ENCODE results near the gene SEC24B.
A peak's percentile ranks its signal among the peaks of the same experiment; 100 is the strongest.

Gene SEC24B

DNA sequence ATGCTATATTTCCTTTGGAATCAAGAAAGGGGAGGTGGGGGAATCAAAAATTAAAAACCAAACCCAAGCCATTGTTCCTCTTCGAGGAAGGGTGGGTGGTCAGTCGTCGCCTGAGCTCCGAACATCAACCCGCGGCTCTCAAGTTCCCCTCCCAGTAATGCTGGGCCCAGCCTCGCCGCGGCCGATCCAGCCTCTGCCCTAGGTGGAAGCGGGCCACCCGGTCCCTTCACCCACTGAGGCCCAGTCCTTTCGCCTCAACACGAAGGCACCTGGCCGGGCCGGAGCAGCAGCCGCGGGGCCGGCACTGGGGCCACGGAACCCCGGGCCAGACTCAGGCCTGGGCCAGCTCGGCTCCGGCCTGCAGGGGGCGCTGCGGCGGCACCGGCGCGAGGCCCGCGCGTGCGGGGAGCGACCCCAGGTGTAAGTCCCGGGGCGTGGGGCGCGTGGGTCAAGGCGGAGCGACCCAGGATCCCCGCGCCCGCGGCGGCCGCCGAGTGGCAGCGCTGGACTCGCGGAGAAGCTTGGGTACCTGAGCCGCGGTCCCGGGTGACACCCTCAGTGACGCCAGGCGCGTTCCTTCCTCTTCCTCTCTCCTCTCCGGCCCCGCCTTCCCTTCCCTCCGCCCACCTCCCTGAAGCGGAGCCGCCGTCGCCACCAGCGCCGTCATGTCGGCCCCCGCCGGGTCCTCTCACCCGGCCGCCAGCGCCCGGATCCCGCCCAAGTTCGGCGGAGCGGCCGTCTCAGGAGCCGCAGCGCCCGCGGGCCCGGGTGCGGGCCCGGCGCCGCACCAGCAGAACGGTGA lies at the start of gene SEC24B:
SEC24B (plus strand) TSS at position 611 of the 802 bp plus-strand sequence; CDS start at position 666, 55 bp downstream.
- peak; percentile 46 for DNase-seq

DNA sequence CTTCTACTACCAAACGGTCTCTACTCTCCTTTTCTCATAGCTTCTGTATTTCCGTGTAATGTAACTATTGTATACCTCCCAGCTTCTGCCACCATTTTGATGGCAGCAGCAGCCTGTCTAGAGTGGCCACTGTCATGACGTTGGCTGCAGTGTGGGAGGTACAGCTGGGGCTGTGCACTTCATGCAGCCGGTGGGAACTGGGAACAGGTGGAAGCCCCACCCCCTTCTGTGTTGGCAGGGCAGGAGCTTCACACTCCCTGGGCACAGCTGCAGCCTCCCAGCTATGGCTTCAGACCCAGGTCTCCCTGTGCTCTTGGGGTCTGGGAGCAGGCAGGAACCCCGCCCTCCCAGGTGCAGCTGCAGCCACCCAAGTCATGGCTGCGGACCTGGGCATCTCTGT lies 49.8 kb upstream of the SEC24B start:
- no peak for DNase-seq

DNA sequence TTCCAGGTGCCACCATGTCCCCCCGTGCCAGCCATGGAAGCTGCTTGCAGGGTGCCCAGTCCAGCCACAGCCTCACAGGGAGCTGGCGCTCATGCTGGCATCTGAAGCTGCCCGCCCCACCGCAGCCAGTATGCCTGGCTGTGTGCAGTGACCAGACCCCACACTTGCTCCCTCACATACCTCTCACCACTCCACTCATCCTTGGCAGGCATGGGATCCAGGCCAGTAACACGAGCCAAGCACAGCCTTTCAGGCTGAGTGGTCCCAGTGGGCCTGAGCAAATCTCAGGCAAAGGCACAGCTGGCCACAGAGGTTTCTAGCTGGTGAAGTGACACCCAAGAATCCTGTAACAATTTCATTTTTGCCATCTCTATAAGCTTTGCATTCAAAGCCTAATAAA lies 48.4 kb upstream of the SEC24B start:
- DNase-seq: no peak

DNA sequence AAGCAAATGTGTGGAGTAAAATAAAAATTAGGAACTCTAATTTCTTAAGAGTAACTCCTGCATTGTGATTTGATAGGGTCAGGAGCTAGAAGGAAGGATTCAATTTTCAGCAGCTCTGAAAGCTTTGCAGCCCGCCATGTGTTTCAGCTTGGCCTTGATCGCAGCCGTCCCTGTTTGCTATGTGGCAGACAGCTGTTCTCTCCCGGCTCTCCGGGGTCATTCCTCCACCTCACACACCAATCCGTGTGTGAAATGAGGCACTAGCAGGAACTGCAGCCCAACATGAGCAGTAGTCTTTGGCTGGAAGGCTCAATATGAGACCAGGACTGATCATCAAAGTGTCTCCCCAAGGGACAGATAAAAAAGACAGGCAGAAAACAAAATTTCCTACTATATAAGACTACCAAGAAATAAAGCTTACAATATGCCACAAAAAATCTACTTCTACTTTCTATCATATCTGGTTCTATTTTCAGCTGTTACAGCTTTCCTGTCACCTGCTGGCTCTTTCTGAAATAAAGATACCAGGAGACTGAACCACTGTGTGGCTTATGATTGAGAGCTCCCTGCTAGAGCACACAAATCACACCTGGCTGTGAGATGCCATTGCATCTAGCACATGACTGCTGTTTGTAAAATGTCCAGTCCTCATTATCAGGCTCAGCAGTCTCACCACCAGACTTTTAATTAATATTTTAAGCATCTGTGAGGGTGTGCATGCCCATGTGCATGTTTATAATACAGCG lies 44.1 kb upstream of the SEC24B start:
- DNase-seq: no peak

DNA sequence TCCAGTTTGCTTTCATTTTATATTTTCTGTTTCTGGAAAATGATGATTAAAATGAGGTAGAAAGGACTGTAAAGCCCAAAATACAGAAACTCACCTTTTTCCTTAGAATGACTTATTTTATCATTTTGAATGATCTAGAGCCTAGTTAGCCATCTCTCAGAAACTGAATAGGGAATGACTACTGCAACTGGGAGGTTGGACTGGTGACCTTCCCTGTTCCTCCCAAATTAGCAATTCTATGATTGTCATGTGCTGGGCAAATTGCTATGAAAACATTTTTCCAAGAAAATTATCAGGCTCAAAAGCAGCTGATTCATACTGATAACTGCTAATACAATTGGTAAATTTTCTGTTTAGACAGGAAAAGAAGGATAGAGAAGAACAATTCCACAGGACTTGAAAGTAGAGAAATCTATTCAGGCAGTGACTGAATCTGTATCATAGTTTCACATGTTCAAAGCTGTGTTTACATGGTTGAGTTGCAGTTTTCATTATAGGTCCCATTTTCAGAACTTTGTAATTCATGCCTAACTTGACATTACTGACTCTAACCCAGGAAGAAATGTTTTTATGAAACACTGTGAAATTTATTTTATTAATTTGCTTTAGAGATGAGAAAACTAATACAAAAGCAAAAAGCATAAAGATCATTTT lies 43.4 kb upstream of the SEC24B start:
- no peak for DNase-seq

DNA sequence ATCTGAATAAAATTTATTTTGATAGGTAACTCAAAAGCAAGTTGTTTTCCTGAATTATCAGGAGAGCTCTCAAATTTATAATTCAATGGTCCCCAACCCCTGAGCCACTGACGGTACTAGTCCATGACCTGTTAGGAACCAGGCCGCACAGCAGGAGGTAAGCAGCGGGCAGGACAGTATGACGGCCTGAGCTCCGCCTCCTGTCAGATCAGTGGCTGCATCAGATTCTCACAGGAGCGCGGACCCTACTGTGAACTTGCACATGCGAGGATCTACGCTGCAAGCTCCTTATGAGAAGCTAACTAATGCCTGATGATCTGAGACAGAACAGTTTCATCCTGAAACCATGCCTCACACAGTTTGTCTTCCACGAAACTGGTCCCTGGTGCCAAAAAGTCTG lies 37.9 kb upstream of the SEC24B start:
- DNase-seq: no peak

DNA sequence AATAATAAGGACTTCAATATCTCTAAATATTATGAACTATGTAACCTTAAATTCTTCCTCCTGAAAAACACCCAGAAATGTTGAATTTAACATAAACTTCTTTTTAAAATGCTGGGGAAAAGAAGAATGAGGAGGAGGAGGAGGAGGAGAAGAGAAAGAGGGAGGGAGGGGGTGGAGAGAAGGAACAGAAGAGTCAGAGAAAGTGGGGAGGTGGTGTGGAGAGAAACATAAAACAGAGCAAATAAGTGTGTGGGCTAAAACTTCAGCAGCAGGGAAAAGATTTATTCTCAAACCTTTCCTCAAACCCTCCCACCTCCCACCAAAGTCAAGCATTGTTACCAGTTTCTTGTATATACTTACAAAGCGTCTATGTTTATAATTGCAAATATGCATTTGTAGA lies 34.7 kb upstream of the SEC24B start:
- DNase-seq: no peak

DNA sequence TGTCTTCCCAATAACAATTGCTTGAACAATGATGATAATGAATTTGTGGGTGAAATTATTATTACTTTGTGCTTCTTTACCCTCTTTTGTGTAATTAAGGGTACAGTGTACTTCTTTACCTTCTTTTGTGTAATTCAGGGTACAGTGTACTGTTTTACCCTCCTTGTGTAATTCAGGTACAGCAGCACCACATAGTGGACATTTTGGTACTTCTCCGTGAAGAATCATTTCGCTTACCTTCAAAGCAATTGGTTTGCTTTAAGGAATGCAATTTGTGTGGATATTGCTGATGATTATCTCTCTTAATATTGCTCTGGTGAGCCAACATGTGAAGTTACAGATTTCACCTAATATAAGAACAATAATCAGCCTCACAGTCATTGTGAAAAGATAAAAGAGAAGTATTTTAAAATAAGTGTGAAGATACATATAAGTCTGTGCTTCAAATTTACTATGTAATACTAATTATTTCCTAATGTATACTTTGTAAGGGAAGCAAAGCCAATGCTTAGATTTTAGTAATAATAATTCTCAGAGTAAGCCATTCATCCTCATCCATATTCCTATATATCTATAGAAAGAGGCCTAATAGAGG lies 27.2 kb upstream of the SEC24B start:
- peak; percentile 15 for DNase-seq

DNA sequence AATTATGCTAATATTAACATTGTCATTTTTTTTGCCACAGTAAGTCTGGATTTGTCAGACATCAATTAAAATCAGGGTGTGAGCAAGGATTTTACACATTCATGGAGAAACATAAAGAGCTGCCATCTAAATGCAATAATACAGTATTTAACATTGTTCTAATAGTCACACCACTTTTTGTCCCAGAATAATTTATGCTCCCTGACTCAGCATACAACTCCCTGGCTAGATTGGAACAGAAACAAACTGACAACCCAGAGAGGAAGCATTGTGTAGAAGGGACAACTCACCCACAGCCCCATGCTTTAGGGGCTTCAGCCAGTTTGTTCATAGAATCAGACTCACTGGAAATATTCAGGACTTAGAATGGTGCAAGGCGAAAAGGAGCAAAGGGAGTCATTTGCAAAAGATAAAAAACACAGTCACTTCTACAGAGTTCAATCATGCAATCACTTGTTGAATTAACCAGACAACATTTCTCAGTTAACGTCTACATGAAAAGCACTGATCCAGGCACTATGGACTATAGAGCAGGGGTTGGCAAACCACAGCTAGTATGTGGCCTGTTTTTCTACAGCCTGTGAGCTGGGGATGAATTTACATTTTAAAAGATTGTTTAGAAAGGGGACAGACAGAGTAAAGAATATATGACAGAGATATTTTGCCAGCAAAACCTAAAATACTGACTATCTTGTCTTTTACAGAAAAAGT lies 26.4 kb upstream of the SEC24B start:
- no peak for DNase-seq

DNA sequence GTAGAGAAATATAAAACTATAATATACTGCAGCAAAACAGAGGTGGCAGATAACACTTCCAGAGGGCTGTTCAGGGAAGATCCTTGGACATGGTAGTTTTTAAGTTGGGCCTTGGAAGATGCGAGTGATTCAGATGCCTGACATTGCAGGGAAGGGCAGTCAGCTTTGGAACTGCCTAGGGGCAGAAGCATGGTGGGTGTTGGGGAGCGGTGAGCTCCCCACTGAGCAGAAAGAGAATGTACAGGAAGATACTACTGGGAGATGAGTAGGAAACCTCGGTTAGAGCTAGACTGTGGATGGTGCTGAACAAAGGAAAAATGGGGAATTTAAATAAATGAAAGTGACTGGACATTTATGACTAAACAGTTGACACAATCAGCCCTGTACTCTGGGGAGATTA lies 24.9 kb upstream of the SEC24B start:
- DNase-seq: no peak

DNA sequence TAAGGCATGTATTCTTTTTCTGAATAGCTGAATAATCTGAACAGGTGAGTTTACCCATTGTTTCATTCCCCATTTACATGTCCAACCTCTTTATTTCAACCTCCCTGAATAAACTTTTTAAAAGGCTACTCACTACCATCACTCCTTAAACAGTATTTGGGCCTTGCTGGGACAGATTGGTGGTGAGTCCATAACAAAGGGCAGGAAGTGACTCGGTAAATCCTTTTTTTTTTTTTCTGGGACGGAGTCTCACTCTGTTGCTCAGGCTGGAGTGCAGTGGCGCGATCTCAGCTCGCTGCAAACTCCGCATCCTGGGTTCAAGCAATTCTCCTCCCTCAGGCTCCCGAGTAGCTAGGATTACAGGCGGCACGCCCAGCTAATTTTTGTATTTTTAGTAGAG lies 23.4 kb upstream of the SEC24B start:
- no peak for DNase-seq

DNA sequence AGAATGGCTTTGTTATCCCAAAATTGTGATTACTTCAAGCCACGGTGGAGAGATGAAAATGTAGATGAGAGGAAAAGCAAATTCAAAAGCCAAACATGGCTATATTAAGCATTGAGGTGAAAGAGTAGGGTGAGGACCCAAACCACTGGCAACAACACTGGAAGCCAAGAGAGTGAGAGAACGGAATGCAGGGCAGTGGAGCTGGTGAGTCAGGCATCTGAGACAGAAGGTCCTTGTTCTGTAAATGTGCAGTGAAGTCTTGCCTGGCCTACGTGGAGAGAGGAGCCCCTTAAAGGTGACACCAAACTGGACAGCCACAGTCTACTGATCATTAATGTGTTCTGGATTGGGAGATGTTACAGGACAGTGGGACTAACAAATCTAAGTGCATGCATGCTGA lies 22.8 kb upstream of the SEC24B start:
- DNase-seq: no peak

DNA sequence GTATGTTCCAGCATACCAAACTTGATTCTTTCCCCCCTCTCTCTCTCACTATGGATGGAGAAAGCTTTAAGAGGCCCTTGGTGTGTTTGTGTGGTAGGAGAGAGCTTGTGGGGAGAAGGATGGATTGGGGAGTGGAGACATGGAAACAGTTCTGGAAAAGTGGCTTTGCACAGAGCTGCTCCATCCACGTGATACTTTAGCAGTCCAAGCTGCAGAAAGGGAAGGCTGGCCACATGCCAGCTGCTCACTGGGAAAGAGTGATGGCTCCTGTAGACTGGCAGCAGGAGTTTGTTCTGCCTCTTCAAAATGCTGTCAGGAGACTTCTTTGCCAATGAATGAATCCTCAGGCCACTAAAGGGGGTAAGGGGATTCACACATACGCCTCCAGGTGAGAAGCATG lies 21.7 kb upstream of the SEC24B start:
- no peak for DNase-seq

DNA sequence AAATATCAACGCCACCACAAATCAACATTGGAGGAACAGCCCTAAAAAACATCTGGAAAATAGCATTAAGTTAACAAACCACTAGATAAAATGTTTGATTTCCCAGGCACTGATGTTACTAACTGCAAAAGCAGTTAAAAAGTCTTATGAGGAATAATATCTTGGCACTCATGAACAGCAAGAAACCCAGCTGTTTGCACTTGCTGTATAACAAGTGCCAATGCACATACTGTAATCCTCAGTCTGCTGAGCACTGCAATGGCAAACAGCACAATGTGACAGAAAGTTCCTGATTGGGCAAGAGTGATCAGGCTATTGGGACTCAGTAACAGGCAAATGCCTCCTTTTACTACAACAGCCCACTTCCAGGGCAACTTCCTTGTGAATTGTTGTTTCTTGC lies 20.8 kb upstream of the SEC24B start:
- no peak for DNase-seq

DNA sequence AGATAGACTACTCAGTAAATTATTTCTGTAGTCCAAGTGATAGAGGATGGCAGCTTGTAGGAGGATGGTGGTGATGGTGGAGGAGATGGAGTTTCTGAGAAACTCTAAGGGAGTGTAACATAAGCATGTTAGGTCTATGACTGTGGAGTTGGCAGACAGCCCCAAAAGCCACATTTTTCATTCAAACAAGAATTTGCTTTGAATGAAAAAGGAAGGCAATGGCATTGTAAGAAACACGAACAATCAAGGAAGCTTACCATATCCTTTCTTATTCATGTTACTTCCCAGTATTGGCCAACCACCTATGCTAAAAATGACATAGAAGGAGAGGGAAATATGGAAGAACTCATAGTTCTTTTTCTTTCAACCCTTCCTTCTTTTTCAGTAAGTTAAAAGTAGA lies 18.7 kb upstream of the SEC24B start:
- no peak for DNase-seq

DNA sequence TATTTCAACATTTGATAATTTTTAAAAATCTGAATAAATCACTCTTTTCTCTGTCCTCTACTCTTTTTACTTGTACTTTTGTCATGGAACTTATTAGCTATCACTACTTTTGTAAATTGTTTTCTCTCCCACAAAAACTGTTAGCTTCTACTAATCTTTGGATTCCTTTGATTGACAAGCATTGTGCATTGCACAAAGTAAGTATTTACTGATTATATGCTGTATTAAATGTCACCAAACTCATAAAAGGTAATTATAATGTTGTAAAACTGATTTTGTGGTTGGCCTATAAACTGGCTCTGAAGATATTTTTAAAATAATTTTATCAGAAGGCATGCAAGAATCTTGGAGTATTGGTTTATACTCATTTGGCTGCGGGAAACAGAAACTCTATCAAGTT lies 15.0 kb upstream of the SEC24B start:
- DNase-seq: no peak

DNA sequence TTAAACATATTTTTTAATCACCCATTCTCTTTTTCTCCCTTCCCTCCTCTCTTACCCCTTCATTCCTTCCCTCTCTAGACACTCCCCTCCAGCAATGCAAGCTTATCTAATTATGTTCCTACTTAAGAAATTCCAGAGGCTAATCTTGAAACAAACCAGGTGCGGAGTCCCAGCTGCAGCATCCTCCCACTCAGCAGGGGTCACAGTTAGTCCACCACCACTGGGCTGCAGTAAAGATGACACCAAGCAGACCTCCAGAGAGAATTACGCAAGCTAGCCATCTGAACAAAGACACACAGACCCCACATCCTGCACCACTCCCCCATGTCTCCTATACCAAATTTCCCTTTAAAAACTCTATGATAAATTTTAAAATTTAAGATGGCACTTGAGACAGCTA lies 13.9 kb upstream of the SEC24B start:
- no peak for DNase-seq

DNA sequence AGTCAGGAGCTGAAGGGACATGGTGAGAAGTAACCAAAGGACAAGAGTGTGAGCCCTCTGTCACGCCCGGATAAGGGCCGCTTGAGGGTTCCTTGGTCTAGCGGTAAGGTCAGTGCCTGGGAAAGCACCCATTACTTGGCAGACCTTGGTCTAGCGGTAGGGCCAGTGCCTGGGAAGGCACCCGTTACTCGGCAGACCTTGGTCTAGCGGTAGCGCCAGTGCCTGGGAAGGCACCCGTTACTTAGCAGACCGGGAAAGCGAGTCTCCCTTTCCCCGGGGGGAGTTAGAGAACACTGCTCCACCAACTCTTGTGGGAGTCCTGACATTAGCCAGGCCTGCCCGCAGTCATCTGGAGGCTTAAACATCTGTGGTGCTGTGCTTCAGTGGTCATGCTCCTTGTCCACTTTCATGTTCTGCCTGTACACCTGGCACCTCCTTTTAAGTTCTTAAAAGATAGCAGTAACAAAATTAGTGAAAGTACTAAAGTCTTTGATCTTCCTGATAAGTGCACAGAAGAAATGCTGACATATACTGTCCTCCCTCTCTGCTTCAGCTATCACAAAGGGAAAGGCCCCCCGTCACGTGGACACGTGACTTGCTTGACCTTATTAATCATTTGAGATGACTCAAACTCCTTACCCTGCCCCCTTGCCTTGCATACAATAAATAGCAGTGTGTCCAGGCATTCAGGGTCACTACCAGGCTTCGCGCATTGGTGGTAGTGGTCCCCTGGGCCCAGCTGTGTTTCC lies 9.3 kb upstream of the SEC24B start:
- no peak for DNase-seq

DNA sequence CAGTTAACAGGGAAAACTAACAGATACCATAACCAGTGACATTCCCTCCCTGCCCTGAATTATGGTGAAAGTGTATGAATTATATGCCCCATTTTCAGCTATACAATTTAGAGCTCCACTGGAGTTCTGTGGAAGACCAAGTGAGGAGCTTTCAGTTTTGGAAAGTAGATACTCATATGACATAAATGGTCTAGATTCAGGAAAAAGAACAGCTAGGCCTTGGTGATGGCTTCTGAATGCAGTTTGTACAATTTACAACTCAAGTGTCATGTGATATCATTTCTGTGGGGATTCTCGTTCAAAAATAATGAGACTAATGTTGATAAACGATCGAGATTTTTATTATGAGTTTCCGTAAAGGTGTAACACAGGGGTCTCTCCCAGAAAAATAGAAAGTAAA lies 8.2 kb upstream of the SEC24B start:
- no peak for DNase-seq

DNA sequence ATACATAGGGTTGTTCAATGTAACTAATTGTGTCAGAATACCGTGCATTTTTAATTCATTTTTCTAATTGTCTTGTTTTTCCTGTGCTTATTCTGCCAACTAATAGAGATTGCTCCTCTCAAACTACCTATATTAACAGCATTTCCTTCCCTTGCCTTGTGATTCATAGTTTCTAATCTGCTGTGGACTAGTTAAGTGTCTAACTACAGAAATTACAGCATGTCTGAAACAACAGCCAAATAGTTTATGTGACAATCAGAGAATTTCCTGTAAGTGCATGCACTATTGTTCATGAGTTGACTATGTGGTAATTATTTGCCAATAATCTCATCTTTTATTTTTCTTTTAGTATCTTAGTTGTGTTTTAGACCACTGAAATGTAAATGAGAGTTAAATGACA lies 4.1 kb upstream of the SEC24B start:
- DNase-seq: no peak

DNA sequence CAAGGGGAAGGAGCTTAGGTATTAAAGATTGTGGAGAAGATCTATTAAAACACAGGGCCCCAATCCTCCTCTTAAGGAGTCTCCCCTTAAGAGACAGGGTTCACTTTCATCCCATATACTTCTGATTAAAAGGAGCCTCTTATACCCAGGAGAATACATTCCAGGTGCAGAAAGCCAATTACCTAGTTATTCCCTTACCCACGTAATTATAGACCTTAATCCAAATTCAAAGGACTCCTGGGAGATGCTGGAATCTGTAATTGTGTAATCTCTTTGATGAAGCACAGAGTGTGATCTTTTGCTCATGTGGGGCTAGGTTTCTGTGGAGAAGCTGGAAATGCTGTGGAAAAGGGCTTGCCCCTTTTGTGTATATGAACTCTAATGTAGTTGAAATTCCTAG lies 1.4 kb upstream of the SEC24B start:
- DNase-seq: no peak

DNA sequence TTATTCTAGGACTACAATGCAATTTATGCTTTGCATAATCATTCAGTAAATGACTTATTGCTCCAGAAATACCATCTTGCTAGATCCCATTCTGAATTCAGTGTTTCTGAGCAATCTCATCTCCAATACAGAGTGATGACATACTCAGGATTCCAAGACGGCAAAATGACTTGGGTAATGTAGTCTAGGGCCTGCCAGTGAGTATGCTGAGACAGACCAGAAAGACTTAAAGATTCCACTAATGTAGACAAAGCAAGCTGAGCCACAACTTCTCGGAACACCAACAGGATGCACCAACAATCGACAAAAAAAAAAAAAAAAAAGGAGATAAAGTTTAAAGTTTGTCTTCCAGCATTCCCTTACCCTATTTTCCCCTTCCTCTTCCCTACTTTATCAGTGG lies 919 bp upstream of the SEC24B start:
- DNase-seq: no peak

Measured in NCI-H1694 treated with DMSO at 0.1 percent for 48 hours (cell line).